Prostate gland (tissue), 2 donors: ENCODE measurements around the gene NGEF. TPM values are rescaled to one million over a fixed set of nuclear protein-coding genes. Genes with fewer than 3 reads are reported as not detected.

Experiments
- DNase-seq: peaks from one replicate; pipeline ENCODE4 v3.0.0-alpha.2; 2019; ENCODE audit warnings: low spot score
- H3K27ac ChIP-seq, 2 donors: fragments of 200-600 bp; sonication (generic); 2 replicates each; pipeline ENCODE4 v1.5.1; 2017 to 2019
- H3K27me3 ChIP-seq: fragments of 200-600 bp; sonication (generic); replicated peaks from 2 replicates; pipeline ENCODE4 v1.5.1; 2019; ENCODE audit not compliant: insufficient read depth
- H3K36me3 ChIP-seq, 2 donors: fragments of 200-600 bp; sonication (generic); 1 replicate in 1 of 2; 2 replicates in 1 of 2; pipeline versions ENCODE4 v1.5.1 to v1.8.1; 2017 to 2019
- H3K4me1 ChIP-seq: fragments of 200-600 bp; sonication (generic); replicated peaks from 2 replicates; pipeline ENCODE4 v1.5.1; 2019
- H3K4me3 ChIP-seq, 2 donors: fragments of 200-600 bp; sonication (generic); 2 replicates each; pipeline ENCODE4 v1.5.1; 2017 to 2019
- H3K9me3 ChIP-seq: fragments of 200-600 bp; sonication (generic); 2 replicates; pipeline ENCODE4 v1.5.1; 2017
- CTCF ChIP-seq, 4 experiments: fragments of 200-600 bp in 2 of 4; fragments of 450-650 bp in 2 of 4; sonication (generic) in 2 of 4; IDR thresholded peaks; 1 replicate in 3 of 4; 2 replicates in 1 of 4; pipeline ENCODE4 v1.5.1; 2016 to 2019; ENCODE audit warnings: antibody characterized with exemption in 4 of 4, mild to moderate bottlenecking in 2 of 4, moderate library complexity in 2 of 4
- POLR2A ChIP-seq: fragments of 450-650 bp; IDR thresholded peaks from one replicate; pipeline ENCODE4 v1.6.1; 2016; ENCODE audit warnings: antibody characterized with exemption, mild to moderate bottlenecking
- POLR2AphosphoS5 ChIP-seq: sonication (generic); formaldehyde crosslinking; IDR thresholded peaks from one replicate; pipeline ENCODE4 v1.6.1; 2017; ENCODE audit warnings: antibody characterized with exemption
- WGBS: methylation state at CpG from one replicate; pipeline ENCODE4 v1.1.5; 2018; 5-methylcytosine and 5-hydroxymethylcytosine counted together
- intact Hi-C: fragments of 100-400 bp; cut with DNase I; formaldehyde crosslinking; loops from one replicate; pipeline ENCODE4 v1.14.2; 2022
- total RNA-seq, 2 donors: library from RNA; depleted of rRNA; stranded (reverse); fragments of >200 nt; gene quantifications; one replicate each; pipeline ENCODE4 v1.1.0, GENCODE V29; 2016

NGEF gene
- total RNA-seq, 2 donors from 2014 or later, result 2.0 to 19.0 TPM

DNA sequence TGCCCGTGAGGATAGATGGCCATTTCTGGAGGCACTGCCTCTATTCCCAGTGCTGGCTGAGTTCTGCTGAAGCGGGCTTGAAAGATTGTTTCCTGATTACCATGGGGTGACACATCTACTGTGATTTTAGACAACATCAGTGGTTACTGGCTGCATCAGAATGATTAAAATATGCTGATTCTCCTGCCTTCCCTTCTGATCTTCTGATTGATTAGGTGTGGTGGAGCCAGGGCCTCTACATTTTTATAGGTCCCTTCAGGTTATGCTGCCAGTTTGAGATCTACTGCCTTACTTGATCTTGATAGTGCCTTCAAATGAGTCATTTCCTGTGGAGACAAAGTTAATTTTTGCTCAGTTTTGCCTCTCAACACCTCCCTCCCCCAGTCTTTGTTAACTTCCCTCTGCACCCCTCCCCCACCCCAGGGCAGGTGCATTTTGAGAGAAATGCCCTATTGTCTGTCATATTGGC is 174.6 kb downstream of the NGEF start:
- H3K9me3 ChIP-seq, result no peaks in the 10 kb centered on the region
- H3K4me1 ChIP-seq, result no peaks in the 10 kb centered on the region
- no peak overlapping the region for H3K4me3 ChIP-seq
- no peak overlapping the region for H3K27ac ChIP-seq
- 56% methylated on average over 2 of the region's 2 CpGs for WGBS
- intact Hi-C loops, result no loop called here
- no peak for DNase-seq
- TF ChIP-seq POLR2A (no peak), CTCF (IDR thresholded peaks at IDR 0.05) (no peak), POLR2AphosphoS5 (no peak)
- no peaks in the 10 kb centered on the region for H3K27me3 ChIP-seq
- H3K36me3 ChIP-seq, result peaks cover 0 to 3% of the 10 kb centered on the region in 2 donors

GRCh38 chr2:232836934-232837333 is 176.1 kb downstream of the NGEF start:
- TF ChIP-seq CTCF (IDR thresholded peaks at IDR 0.05) (no peak), POLR2AphosphoS5 (no peak), POLR2A (no peak)
- DNase-seq, result no peak
- 94% methylated on average over 4 of the region's 4 CpGs for WGBS
- H3K36me3 ChIP-seq, result peaks cover 0 to 11% of the 10 kb centered on the region in 2 donors
- H3K4me3 ChIP-seq, result no peak overlapping the region
- intact Hi-C loops, result no loop called here
- no peak overlapping the region for H3K27ac ChIP-seq
- H3K4me1 ChIP-seq, result no peaks in the 10 kb centered on the region
- no peaks in the 10 kb centered on the region for H3K9me3 ChIP-seq
- H3K27me3 ChIP-seq, result no peaks in the 10 kb centered on the region

DNA sequence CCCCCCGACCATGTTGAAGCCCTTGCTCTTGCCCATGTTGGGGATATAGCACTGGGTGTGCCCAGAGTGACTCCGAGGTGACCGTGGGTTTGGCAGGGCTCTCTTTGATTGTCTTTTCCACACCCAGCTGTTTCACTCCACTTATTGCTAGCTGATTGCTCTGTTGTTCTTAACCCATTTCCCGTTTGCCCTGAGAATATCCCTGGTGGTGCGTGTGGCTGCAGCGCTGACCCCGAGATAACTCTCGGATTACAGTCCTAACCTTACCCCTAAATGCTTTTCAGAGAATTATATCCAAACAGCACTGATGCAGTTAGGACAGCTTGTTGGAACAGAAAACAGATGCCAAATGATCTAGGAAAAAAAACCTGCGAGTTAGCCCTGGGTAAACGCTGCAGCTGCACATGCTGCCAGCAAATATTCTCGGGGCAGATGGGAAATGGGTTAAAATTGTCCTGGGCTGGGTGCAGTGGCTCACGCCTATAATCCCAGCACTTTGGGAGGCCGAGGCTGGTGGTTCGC is 177.3 kb downstream of the NGEF start:
- H3K36me3 ChIP-seq, result peaks cover 0 to 9% of the 10 kb centered on the region in 2 donors
- H3K4me1 ChIP-seq, result no peaks in the 10 kb centered on the region
- DNase-seq, result no peak
- H3K27ac ChIP-seq, result no peak overlapping the region
- WGBS, result 77% methylated on average over 14 of the region's 14 CpGs
- H3K9me3 ChIP-seq, result no peaks in the 10 kb centered on the region
- TF ChIP-seq CTCF (IDR thresholded peaks at IDR 0.05) (no peak), POLR2A (no peak), POLR2AphosphoS5 (no peak)
- H3K4me3 ChIP-seq, result no peak overlapping the region
- H3K27me3 ChIP-seq, result no peaks in the 10 kb centered on the region
- intact Hi-C loops, result no loop called here

GRCh38 chr2:232833830-232834229 is 179.2 kb downstream of the NGEF start:
- H3K9me3 ChIP-seq, result no peaks in the 10 kb centered on the region
- no peaks in the 10 kb centered on the region for H3K27me3 ChIP-seq
- no peak overlapping the region for H3K4me3 ChIP-seq
- H3K27ac ChIP-seq, result peak overlapping the region in 1 of 2 donors; percentile 4
- WGBS, result 91% methylated on average over 1 of the region's 1 CpG
- DNase-seq, result no peak
- intact Hi-C loops, result no loop called here
- TF ChIP-seq POLR2AphosphoS5, result no peak
- no peak for TF ChIP-seq POLR2A
- TF ChIP-seq CTCF (IDR thresholded peaks at IDR 0.05), result no peak
- no peaks in the 10 kb centered on the region for H3K4me1 ChIP-seq
- H3K36me3 ChIP-seq, result peaks cover 0 to 7% of the 10 kb centered on the region in 2 donors

GRCh38 chr2:232831496-232831895 is 181.6 kb downstream of the NGEF start:
- no peaks in the 10 kb centered on the region for H3K9me3 ChIP-seq
- intact Hi-C loops, result no loop called here
- no peaks in the 10 kb centered on the region for H3K4me1 ChIP-seq
- H3K27ac ChIP-seq, result no peak overlapping the region
- peaks cover 0 to 7% of the 10 kb centered on the region in 2 donors for H3K36me3 ChIP-seq
- no peaks in the 10 kb centered on the region for H3K27me3 ChIP-seq
- WGBS, result 72% methylated on average over 3 of the region's 3 CpGs
- DNase-seq, result no peak
- TF ChIP-seq POLR2AphosphoS5 (no peak), POLR2A (no peak), CTCF (IDR thresholded peaks at IDR 0.05) (no peak)
- no peak overlapping the region for H3K4me3 ChIP-seq
